ENCODE data around the gene ZDHHC24. TPM values are rescaled to one million over a fixed set of nuclear protein-coding genes. Genes with fewer than 3 reads are reported as not detected.
A peak's percentile ranks its signal among the peaks of the same experiment; 100 is the strongest.

The ZDHHC24 gene
- total and polyA plus RNA-seq, 7 donors, result 3.9 to 7.6 (median 5.5) TPM

DNA sequence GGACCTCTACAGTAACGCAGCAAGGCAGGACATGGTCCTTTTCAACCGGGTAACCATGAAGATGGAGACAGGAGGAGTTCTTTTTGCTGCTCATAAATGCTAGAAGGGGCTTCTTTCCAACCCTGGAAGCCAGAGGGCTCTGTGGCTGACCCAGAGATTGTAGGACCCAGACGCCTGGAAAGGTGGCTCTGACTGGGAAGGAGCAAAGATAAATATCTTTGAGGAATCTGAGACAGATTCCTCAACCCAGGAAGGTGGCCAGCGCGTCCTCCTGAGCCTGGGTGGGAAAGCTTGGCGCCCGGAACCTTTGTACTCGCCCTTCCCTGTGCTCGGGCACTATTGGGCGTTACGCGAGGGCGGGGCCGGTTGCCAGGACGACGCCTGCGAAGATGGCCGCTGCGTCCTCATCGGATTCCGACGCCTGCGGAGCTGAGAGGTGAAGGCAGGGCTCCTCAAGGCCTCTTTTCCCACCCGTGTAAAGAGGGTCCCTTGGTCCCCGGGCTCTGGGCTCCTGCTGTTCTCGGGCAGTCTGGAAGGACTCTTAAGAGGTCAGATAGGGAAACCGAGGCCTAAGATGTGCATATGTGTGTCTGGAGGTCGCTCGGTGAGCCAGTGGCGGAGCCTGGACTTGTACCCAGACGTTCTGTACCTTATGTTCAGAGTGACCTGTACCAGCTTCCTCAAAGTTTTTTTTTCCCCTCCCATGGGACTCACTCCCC lies 35.4 kb downstream of the ZDHHC24 start, which contains the start of gene BBS1:
Gene BBS1, plus strand, starts transcription at position 365 of the 719 bp plus-strand sequence. Its CDS starts 25 bp downstream, at position 390.
- no peaks in the 10 kb centered on the region for H3K27me3 ChIP-seq (ENCODE audit: insufficient read depth in 3 of 3, low read length in 2 of 3)
- ATAC-seq (peak; percentile 94 to 99 (median 96)), DNase-seq (peak; percentile 88 to 95)
- intact Hi-C loops (cut with DNase I), result no loop called here
- peak within 1 kb of the TSS; percentile 53 for H3K27ac ChIP-seq
- peaks cover 12% of the 10 kb centered on the region for H3K4me1 ChIP-seq
- no peak for TF ChIP-seq CTCF (IDR thresholded peaks at IDR 0.05)
- peak within 1 kb of the TSS; percentile 89 for H3K4me3 ChIP-seq
- WGBS, 3 donors, result 1% methylated on average over 31 of the region's 31 CpGs
- H3K36me3 ChIP-seq (ENCODE audit: insufficient read depth in 1 of 2, low read depth in 1 of 2), result peaks cover 0 to 31% of the 10 kb centered on the region in 2 donors
- H3K9me3 ChIP-seq, result no peaks in the 10 kb centered on the region

- Histone ChIP-seq H3K9me3 (no peaks in the 10 kb centered on the region), H3K4me1 (peaks cover 12% of the 10 kb centered on the region), H3K36me3 (ENCODE audit: insufficient read depth in 1 of 2, low read depth in 1 of 2) (peaks cover 0 to 31% of the 10 kb centered on the region in 2 donors), H3K27ac (no peak overlapping the region), H3K27me3 (ENCODE audit: insufficient read depth in 3 of 3, low read length in 2 of 3) (no peaks in the 10 kb centered on the region), H3K4me3 (no peak overlapping the region)
- TF ChIP-seq CTCF (IDR thresholded peaks at IDR 0.05), result no peak
- intact Hi-C loops (cut with DNase I), result no loop called here
- ATAC-seq (peak in 2 of 4 donors; percentile 11 to 57), DNase-seq (peak in 1 of 2 donors; percentile 44)
- WGBS, 3 donors, result 32 to 41% (median 35%) methylated on average over 7 of the region's 7 CpGs
Measured at GRCh38 chr11:66509131-66509561, 36.7 kb downstream of the ZDHHC24 start.

GRCh38 chr11:66505276-66505816 lies 40.5 kb downstream of the ZDHHC24 start:
- DNase-seq, result no peak
- Histone ChIP-seq H3K4me3 (no peak overlapping the region), H3K4me1 (peaks cover 4% of the 10 kb centered on the region), H3K27me3 (ENCODE audit: insufficient read depth in 3 of 3, low read length in 2 of 3) (no peaks in the 10 kb centered on the region), H3K36me3 (ENCODE audit: insufficient read depth in 1 of 2, low read depth in 1 of 2) (peaks cover 0 to 33% of the 10 kb centered on the region in 2 donors), H3K27ac (no peak overlapping the region), H3K9me3 (no peaks in the 10 kb centered on the region)
- WGBS, 3 donors, result 0 to 89% (median 79%) methylated on average over 1 of the region's 1 CpG
- no peak for ATAC-seq
- intact Hi-C loops (cut with DNase I), result no loop called here
- TF ChIP-seq CTCF (IDR thresholded peaks at IDR 0.05), result no peak

- no peak for TF ChIP-seq CTCF (IDR thresholded peaks at IDR 0.05)
- H3K27me3 ChIP-seq (ENCODE audit: insufficient read depth in 3 of 3, low read length in 2 of 3), result no peaks in the 10 kb centered on the region
- intact Hi-C loops (cut with DNase I), result no loop called here
- H3K4me3 ChIP-seq, result no peak overlapping the region
- peaks cover 0 to 74% of the 10 kb centered on the region in 2 donors for H3K36me3 ChIP-seq (ENCODE audit: insufficient read depth in 1 of 2, low read depth in 1 of 2)
- H3K4me1 ChIP-seq, result no peaks in the 10 kb centered on the region
- H3K9me3 ChIP-seq, result no peaks in the 10 kb centered on the region
- DNase-seq, result no peak
- no peak for ATAC-seq
- no peak overlapping the region for H3K27ac ChIP-seq
- 94 to 97% (median 94%) methylated on average over 5 of the region's 5 CpGs for WGBS, 3 donors
Measured at GRCh38 chr11:66498506-66498905, 47.3 kb downstream of the ZDHHC24 start.

Data from psoas muscle (tissue), 8 donors.